Measurements from ENCODE around the gene KLHL3.

DNA sequence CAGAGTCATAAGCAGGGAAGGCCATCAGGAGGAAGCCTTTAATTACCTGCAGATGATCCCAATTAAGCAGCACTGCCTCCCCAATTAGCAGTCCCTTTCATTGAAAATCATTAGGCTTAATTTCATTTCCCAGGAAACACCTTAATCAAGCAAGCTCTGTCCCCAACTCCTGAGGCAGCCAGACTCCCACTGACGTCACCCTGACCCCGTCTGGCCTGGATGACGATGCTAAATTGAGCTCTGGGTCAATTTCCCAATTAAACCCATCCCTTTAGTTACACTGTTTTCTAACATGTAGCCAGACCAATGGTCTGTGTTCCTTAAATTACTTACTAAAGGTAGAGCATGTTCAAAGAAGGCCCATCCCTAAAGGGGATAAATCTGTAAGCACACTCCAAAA lies 152.8 kb downstream of the KLHL3 start:
- TF ChIP-seq, protein P1, sequence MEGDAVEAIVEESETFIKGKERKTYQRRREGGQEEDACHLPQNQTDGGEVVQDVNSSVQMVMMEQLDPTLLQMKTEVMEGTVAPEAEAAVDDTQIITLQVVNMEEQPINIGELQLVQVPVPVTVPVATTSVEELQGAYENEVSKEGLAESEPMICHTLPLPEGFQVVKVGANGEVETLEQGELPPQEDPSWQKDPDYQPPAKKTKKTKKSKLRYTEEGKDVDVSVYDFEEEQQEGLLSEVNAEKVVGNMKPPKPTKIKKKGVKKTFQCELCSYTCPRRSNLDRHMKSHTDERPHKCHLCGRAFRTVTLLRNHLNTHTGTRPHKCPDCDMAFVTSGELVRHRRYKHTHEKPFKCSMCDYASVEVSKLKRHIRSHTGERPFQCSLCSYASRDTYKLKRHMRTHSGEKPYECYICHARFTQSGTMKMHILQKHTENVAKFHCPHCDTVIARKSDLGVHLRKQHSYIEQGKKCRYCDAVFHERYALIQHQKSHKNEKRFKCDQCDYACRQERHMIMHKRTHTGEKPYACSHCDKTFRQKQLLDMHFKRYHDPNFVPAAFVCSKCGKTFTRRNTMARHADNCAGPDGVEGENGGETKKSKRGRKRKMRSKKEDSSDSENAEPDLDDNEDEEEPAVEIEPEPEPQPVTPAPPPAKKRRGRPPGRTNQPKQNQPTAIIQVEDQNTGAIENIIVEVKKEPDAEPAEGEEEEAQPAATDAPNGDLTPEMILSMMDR (IDR thresholded peaks at IDR 0.05): no peak
- TF ChIP-seq POLR2A (IDR thresholded peaks at IDR 0.05): no peak

Measured in esophagus squamous epithelium (tissue), 4 donors.